Stimulated activated CD4-positive, alpha-beta T cell treated with anti-CD3 and anti-CD28 coated beads, Interleukin-4, amount 100 ng/mL, for 1 hour (primary cell): ENCODE measurements around the gene NPM3.

Experiments
- DNase-seq: peaks from one replicate; pipeline ENCODE4 v3.0.0-alpha.2; 2020

The NPM3 gene

GRCh38 chr10:101749047-101750016 is 33.9 kb downstream of the NPM3 start:
- no peak for DNase-seq

- DNase-seq: no peak
Observed at GRCh38 chr10:101748496-101748895, 34.8 kb downstream of the NPM3 start.

- no peak for DNase-seq
Observed at GRCh38 chr10:101745074-101745696, 38.1 kb downstream of the NPM3 start.

GRCh38 chr10:101744267-101744666 is 39.0 kb downstream of the NPM3 start:
- no peak for DNase-seq

GRCh38 chr10:101741938-101742337 is 41.3 kb downstream of the NPM3 start:
- no peak for DNase-seq

GRCh38 chr10:101736666-101737065 is 46.6 kb downstream of the NPM3 start:
- no peak for DNase-seq

GRCh38 chr10:101732096-101732495 is 51.1 kb downstream of the NPM3 start:
- DNase-seq: no peak
